GM12874 (cell line): Measurements from ENCODE around the gene KMT5B.

Experiments
- TF ChIP-seq, protein P1 (sequence below): IDR thresholded peaks from 2 replicates; pipeline ENCODE4 v1.5.1; 2011; ENCODE audit warnings: low read depth, mild to moderate bottlenecking, control low read depth, low read length, moderate library complexity; ENCODE audit not compliant: insufficient read depth

Gene KMT5B

DNA sequence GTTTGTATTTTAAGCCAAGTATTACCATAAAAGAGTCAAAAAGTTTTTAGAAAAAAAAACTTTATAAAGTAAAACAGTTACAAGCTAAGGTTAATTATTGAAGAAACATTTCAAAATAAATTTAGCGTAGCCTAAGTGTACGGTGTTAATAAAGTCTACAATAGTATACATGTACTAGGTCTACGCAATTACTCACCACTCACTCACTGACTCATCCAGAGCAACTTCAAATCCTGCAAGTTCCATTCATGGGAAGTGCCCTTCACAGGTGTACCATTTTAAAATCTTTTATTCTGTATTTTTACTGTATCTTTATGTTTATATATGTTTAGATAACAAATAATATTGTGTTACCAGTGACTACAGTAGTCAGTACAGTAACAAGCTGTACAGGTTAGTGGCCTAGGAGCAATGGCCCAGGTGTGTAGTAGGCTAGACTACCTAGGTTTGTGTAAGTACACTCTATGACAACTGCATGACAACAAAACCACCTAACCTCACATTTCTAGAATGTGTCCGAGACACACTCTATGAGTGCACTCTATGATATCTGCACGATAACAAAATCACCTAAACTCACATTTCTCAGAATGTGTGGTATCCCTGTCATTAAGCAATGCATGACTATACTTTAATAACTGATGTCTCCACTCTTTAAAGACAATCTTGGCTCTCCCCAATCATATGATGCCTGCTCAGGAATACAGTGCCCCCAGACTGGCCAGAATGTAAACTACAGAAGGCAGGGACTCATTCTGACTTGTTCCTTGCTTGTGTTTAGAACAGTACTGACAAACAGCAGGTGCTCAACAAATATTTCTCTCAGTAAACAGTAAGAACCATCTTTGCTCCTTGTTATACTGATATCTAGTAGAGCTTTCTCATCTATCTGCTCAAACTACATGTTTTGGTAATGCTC, 21.2 kb downstream of the KMT5B start:
- TF ChIP-seq, protein P1, sequence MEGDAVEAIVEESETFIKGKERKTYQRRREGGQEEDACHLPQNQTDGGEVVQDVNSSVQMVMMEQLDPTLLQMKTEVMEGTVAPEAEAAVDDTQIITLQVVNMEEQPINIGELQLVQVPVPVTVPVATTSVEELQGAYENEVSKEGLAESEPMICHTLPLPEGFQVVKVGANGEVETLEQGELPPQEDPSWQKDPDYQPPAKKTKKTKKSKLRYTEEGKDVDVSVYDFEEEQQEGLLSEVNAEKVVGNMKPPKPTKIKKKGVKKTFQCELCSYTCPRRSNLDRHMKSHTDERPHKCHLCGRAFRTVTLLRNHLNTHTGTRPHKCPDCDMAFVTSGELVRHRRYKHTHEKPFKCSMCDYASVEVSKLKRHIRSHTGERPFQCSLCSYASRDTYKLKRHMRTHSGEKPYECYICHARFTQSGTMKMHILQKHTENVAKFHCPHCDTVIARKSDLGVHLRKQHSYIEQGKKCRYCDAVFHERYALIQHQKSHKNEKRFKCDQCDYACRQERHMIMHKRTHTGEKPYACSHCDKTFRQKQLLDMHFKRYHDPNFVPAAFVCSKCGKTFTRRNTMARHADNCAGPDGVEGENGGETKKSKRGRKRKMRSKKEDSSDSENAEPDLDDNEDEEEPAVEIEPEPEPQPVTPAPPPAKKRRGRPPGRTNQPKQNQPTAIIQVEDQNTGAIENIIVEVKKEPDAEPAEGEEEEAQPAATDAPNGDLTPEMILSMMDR, result no peak

DNA sequence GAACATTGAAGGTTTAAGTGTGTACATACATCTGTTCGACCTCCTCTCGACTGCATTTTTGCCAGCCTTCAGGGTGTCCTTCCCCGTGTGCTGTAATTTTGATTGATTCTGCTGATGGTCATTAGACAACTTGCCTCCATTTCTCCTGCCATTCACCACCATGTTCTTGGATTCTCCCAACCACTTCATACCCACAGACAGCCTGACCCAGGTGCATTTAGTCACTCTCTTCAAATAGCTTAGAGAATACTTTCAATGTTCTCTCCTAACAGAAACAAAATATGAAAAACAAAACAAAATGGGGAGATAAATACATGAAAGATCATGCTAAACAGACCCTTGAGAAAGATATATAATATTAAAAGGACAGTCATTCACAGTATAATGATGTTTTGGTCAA, 23.2 kb downstream of the KMT5B start:
- TF ChIP-seq, protein P1, result no peak

DNA sequence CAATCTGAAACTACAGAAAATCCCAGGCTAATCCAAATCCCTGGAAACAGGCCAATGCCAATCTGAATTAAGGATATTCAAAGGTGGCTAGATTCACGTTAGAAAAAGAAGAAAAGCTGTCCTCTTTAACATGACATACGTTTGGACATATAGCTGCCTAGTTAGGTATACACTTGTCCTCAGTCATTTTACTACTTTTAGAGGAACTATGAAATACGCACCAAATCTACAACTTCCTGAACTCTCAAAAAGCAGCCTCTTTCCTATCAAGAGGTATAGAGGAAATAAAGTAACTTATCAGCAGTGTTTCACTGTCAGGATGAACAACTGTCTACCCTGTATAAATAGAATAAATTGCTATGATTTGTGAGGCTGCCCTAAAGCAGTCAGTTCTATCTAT, 24.0 kb downstream of the KMT5B start:
- TF ChIP-seq, protein P1, result no peak

DNA sequence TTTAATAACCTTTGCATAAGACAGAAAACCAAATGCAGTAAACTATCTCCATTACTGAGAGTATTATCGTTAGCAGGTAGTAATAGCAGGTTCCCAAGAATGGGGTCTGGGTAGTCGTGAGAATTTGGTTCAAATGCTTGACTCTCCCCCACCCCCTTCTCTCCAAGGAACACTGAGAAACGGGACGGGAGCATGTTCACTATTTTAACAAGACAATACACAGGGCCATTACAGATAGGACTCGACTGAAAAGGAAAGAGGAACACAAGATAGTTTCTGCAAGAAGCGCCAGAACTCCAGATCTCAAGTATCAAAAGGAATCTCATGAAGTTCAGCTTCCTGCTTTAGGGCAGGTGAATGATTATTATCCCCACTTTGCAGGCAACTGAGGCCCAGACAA, 27.0 kb downstream of the KMT5B start:
- TF ChIP-seq, protein P1, result no peak

DNA sequence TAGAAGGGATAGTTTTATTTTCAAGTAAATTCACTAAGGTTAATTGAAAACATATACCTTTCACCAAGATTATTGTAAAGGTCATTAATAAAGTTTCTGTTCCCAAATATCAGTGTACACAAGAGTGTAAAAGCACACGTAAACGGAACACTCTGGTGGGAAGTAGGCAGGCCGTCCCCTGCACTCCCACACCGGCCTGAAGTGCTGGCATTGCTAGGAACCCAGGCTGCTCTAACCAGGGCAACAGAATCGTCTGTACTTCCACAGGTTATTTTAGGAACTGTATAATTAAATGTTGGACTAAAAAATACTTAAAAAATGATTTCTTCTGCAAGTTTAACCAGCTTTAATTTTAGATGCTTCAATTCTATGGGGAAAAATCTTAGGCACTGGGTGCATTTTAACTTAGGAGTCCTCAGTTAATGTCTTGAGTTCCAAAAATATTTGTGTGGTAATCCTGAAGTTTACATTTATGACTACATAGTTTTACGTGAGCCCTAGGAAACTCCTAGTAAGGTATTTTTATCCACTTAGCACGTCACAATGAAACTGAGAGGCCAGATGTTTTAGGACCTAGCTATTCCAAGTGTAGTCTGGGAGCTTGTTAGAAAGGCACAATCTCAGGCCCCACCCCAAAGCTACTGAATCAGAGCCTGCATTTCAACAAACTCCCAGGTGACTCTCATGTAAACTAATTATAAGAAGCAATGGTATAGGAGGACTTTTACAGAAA, 31.2 kb downstream of the KMT5B start:
- TF ChIP-seq, protein P1, result no peak

DNA sequence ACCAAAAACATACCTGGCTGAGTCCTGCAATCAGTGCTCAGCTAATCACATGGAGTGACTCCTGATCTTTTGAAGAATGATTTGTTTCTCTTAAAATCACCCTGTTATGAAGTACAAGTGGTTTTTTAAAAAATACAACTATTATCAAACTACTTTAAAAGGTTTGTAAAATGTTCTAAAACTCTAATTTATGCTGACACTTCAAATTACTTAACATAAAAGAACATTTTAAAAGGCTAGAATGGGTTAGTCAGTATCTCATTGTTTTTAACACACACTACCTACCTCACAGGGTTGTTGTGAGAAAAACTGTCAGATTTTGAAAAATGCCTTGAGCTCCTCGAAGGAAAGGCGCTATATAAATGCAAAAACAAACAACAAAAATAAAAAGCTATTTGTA, 33.2 kb downstream of the KMT5B start:
- TF ChIP-seq, protein P1, result no peak

DNA sequence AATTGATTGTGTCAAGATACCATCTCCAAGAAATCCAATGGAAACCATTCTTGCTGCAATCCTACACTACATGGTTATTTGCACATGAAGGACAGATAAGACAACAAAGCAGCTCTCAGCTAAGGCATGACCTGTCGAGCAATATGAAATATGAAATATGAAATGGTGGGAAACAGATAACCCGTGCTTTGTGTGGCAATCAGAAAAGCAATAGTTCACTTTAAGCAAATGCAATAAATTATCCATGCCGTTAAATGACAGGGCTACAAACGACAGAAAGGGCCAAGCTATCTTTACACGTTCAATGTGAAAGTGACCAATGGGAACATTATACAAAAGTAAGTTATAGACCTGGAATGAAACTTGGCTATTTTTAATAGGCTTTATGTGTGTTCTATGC, 35.2 kb downstream of the KMT5B start:
- TF ChIP-seq, protein P1, result no peak
